ENCODE measurements around the gene GPR45. TPM values are rescaled to one million over a fixed set of nuclear protein-coding genes. Genes with fewer than 3 reads are reported as not detected.

Gene GPR45
- total RNA-seq, 2 donors from 2014 or later: not detected

- TF ChIP-seq CTCF (IDR thresholded peaks at IDR 0.05): no peak
- no peaks in the 10 kb centered on the region for H3K36me3 ChIP-seq
- no peaks in the 10 kb centered on the region for H3K4me1 ChIP-seq
- no peaks in the 10 kb centered on the region for H3K9me3 ChIP-seq
- H3K27me3 ChIP-seq: no peaks in the 10 kb centered on the region
- DNase-seq (ENCODE audit: low spot score): no peak
- no peak overlapping the region for H3K27ac ChIP-seq
- H3K4me3 ChIP-seq: no peak overlapping the region
Observed at GRCh38 chr2:105255979-105256378, 14.4 kb downstream of the GPR45 start.

- no peak for DNase-seq (ENCODE audit: low spot score)
- TF ChIP-seq CTCF (IDR thresholded peaks at IDR 0.05): no peak
- Histone ChIP-seq H3K4me1 (no peaks in the 10 kb centered on the region), H3K36me3 (no peaks in the 10 kb centered on the region), H3K27ac (no peak overlapping the region), H3K27me3 (no peaks in the 10 kb centered on the region), H3K9me3 (no peaks in the 10 kb centered on the region), H3K4me3 (no peak overlapping the region)
Observed at GRCh38 chr2:105256431-105257047, 15.0 kb downstream of the GPR45 start.

GRCh38 chr2:105257981-105258380, 16.4 kb downstream of the GPR45 start:
- H3K27ac ChIP-seq: no peak overlapping the region
- no peaks in the 10 kb centered on the region for H3K36me3 ChIP-seq
- no peak for TF ChIP-seq CTCF (IDR thresholded peaks at IDR 0.05)

GRCh38 chr2:105258835-105259350, 17.4 kb downstream of the GPR45 start:
- Histone ChIP-seq H3K4me3 (no peak overlapping the region), H3K9me3 (no peaks in the 10 kb centered on the region), H3K36me3 (no peaks in the 10 kb centered on the region), H3K27ac (no peak overlapping the region), H3K4me1 (no peaks in the 10 kb centered on the region), H3K27me3 (no peaks in the 10 kb centered on the region)
- TF ChIP-seq CTCF (IDR thresholded peaks at IDR 0.05): no peak
- DNase-seq (ENCODE audit: low spot score): no peak

More at GRCh38 chr2:105257981-105258380, 16.4 kb downstream of the GPR45 start:
- Histone ChIP-seq H3K4me3 (no peak overlapping the region), H3K9me3 (no peaks in the 10 kb centered on the region), H3K27me3 (no peaks in the 10 kb centered on the region), H3K4me1 (no peaks in the 10 kb centered on the region)
- DNase-seq (ENCODE audit: low spot score): no peak

GRCh38 chr2:105261061-105261460, 19.5 kb downstream of the GPR45 start:
- Histone ChIP-seq H3K9me3 (no peaks in the 10 kb centered on the region), H3K27me3 (no peaks in the 10 kb centered on the region), H3K4me1 (no peaks in the 10 kb centered on the region), H3K36me3 (peaks cover 2% of the 10 kb centered on the region), H3K27ac (no peak overlapping the region), H3K4me3 (no peak overlapping the region)
- TF ChIP-seq CTCF (IDR thresholded peaks at IDR 0.05): no peak
- no peak for DNase-seq (ENCODE audit: low spot score)

- no peaks in the 10 kb centered on the region for H3K27me3 ChIP-seq
- H3K4me1 ChIP-seq: no peaks in the 10 kb centered on the region
- peaks cover 18% of the 10 kb centered on the region for H3K36me3 ChIP-seq
- no peak overlapping the region for H3K27ac ChIP-seq
- no peak for DNase-seq (ENCODE audit: low spot score)
- H3K9me3 ChIP-seq: no peaks in the 10 kb centered on the region
- H3K4me3 ChIP-seq: no peak overlapping the region
- TF ChIP-seq CTCF (IDR thresholded peaks at IDR 0.05): no peak
Observed at GRCh38 chr2:105262651-105263091, 21.1 kb downstream of the GPR45 start.
